NB4 (cell line): Measurements from ENCODE around the gene SMIM7.

ENCODE experiments used
- DNase-seq: peaks from one replicate; pipeline ENCODE4 v3.0.0; 2010; ENCODE audit warnings: low read depth
- H3K4me3 ChIP-seq: one replicate; pipeline ENCODE4 v1.5.1; 2011; ENCODE audit warnings: mild to moderate bottlenecking, low read depth, low read length, moderate library complexity
- MYC ChIP-seq: IDR thresholded peaks from 2 replicates; pipeline ENCODE4 v1.6.1; 2011; ENCODE audit warnings: low read depth, low read length
- POLR2A ChIP-seq: IDR thresholded peaks from 2 replicates; pipeline ENCODE4 v1.6.1; 2011; ENCODE audit warnings: mild to moderate bottlenecking; ENCODE audit not compliant: insufficient read length; ENCODE audit errors: extremely low read depth
- TF ChIP-seq, protein P1 (sequence below): IDR thresholded peaks from one replicate; pipeline ENCODE4 v1.5.1; 2012; ENCODE audit warnings: low read depth, low read length
- TF ChIP-seq, protein P2 (sequence below): IDR thresholded peaks from 2 replicates; pipeline ENCODE4 v1.6.1; 2011; ENCODE audit warnings: low read depth, low read length

Gene SMIM7

GRCh38 chr19:16661480-16662034 is 1.6 kb upstream of the SMIM7 start:
- H3K4me3 ChIP-seq = peak overlapping the region; percentile 41
- TF ChIP-seq, protein P1, sequence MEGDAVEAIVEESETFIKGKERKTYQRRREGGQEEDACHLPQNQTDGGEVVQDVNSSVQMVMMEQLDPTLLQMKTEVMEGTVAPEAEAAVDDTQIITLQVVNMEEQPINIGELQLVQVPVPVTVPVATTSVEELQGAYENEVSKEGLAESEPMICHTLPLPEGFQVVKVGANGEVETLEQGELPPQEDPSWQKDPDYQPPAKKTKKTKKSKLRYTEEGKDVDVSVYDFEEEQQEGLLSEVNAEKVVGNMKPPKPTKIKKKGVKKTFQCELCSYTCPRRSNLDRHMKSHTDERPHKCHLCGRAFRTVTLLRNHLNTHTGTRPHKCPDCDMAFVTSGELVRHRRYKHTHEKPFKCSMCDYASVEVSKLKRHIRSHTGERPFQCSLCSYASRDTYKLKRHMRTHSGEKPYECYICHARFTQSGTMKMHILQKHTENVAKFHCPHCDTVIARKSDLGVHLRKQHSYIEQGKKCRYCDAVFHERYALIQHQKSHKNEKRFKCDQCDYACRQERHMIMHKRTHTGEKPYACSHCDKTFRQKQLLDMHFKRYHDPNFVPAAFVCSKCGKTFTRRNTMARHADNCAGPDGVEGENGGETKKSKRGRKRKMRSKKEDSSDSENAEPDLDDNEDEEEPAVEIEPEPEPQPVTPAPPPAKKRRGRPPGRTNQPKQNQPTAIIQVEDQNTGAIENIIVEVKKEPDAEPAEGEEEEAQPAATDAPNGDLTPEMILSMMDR = no peak
- TF ChIP-seq POLR2A = no peak
- TF ChIP-seq MYC = no peak
- TF ChIP-seq, protein P2, sequence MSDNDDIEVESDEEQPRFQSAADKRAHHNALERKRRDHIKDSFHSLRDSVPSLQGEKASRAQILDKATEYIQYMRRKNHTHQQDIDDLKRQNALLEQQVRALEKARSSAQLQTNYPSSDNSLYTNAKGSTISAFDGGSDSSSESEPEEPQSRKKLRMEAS = no peak
- DNase-seq = peak; percentile 25

DNA sequence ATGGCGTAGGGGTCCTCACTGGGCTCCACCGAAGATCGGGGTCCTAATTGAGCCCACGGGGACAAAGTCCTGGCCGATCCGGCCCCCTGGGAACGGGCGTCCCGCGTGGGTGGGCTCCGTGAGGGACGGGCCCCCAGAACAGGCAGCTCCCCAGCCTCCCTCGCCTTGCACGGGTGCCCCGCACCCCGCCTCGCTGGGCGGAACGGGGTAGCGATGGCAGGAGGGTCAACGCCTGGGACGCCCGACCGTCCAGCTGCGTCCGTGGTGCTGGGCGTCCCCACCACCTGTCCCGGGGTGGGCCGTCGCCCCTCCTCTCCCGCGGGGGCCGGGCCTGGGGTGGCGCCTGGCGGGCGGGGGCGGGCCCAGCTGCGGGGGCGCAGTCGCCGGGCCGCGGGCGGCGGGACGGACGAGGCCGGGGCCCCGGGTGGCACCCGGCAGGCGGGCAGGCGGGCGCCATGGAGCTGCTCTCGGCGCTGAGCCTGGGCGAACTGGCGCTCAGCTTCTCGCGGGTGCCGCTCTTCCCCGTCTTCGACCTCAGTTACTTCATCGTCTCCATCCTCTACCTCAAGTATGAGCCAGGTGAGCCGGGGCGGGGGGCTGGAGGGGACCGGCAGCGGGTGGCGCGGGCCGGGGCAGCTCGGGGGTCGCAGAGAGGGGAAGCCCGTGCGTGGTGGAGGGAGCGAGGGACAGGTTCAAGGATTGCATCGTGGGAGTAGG is 977 bp upstream of the SMIM7 start, which contains the start of gene TMEM38A:
TMEM38A (plus strand) TSS at position 377 of the 717 bp plus-strand sequence; CDS start at position 456, 79 bp downstream.
- DNase-seq = peak; percentile 53
- H3K4me3 ChIP-seq = peak within 1 kb of the TSS; percentile 87
- TF ChIP-seq, protein P1 = no peak
- TF ChIP-seq POLR2A = peak; percentile 37
- TF ChIP-seq, protein P2 = no peak
- TF ChIP-seq MYC = no peak

DNA sequence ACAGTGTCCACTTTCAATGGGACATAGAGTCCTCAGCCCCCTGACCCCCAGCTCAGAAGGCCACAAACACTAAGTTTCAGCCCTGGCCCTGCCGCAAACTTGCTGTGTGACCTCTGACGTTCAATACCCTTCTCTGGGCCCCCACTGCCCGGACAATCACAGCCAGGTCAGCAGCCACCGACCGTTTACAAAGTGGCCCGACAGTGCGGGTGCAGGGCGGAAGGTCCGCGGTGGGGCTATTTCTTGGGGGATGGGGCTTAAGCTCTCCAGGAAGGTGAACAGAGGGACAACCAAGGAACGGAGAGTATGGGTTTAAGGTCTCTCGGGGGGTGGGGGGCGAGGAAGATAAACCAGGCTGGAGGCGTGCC is 496 bp downstream of the SMIM7 start:
- DNase-seq = no peak
- TF ChIP-seq POLR2A (no peak), MYC (no peak)
- TF ChIP-seq, protein P2 = no peak
- TF ChIP-seq, protein P1 = no peak
- H3K4me3 ChIP-seq = peak overlapping the region; percentile 87

- TF ChIP-seq, protein P2 = no peak
- TF ChIP-seq MYC (no peak), POLR2A (no peak)
- TF ChIP-seq, protein P1 = no peak
- no peak overlapping the region for H3K4me3 ChIP-seq
- no peak for DNase-seq
Observed at GRCh38 chr19:16657384-16657783, 2.6 kb downstream of the SMIM7 start.

GRCh38 chr19:16655727-16656126 is 4.2 kb downstream of the SMIM7 start:
- H3K4me3 ChIP-seq = no peak overlapping the region
- no peak for DNase-seq
- TF ChIP-seq, protein P2 = no peak

- DNase-seq = no peak
- TF ChIP-seq POLR2A (no peak), MYC (no peak)
- TF ChIP-seq, protein P2 = no peak
- TF ChIP-seq, protein P1 = no peak
- no peak overlapping the region for H3K4me3 ChIP-seq
Observed at GRCh38 chr19:16654627-16655026, 5.3 kb downstream of the SMIM7 start.
